Activated T-cell treated with anti-CD3 and anti-CD28 coated beads, Interleukin-2, amount 50 U/mL, for 48 hours (primary cell): ENCODE measurements around the gene UFSP2.

Experiments used
- DNase-seq, 2 experiments: peaks; one replicate each; pipeline ENCODE4 v3.0.0-alpha.2; 2020

UFSP2 gene

GRCh38 chr4:185424905-185425646 is 688 bp downstream of the UFSP2 start:
- peak; percentile 20 to 25 for DNase-seq

DNA sequence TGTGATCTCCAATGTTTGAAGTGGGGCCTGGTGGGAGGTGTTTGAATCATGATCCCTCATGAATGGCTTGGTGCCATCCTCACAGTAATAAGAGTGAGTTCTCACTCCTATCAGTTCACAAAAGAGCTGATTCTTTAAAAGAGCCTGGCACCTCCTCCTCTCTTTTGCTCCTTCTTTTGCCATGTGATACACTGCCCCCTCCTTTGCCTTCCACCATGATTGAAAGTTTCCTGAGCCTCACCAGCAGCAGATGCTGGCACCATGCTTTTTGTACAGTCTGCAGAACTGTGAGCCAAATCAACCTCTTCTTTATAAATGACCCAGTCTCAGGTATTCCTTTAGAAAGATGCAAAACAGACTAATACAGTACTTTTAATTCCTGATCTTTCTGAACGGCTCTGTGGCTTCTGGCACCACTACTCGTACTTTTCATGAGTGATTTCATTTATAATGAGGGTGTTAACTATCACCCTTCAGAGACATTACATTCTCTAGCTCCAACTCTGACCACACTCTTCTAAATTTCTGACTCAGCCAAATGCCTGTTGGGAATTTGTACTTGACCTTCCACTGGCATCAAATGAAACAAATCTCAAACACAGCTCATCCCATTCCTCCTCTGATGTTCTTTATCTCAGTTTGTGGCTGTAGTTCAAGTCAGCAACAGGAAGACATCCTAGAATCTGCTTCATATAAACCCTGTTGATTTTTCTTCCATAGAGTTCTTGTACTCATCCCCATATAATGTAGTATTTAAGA is 4.2 kb downstream of the UFSP2 start:
- DNase-seq, result no peak

- DNase-seq, result no peak
These were observed 8.8 kb downstream of the UFSP2 start for GRCh38 chr4:185416955-185417354.

- no peak for DNase-seq
These were observed 13.4 kb downstream of the UFSP2 start for GRCh38 chr4:185412412-185412811.

GRCh38 chr4:185411849-185412248 is 13.9 kb downstream of the UFSP2 start:
- DNase-seq, result no peak

GRCh38 chr4:185408432-185408831 is 17.3 kb downstream of the UFSP2 start:
- DNase-seq, result no peak

- DNase-seq, result no peak
These were observed 20.3 kb downstream of the UFSP2 start for GRCh38 chr4:185405296-185405999.

DNA sequence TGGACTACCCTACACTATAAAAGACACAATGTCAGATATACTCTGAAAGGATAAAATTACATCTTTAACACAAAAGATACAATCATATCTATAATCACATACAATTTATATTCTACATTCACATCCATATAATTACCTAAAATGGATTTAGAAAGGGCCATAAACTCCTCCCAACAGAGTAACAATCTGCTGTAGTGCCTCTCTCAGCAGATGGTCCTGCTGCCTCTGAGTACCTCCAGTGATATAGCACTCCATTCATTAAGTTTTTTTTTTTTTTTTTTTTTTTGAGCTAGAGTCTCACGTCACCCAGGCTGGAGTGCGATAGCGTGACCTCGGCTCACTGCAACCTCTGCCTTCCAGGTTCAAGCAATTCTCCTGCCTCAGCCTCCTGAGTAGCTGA is 21.7 kb downstream of the UFSP2 start:
- DNase-seq, result no peak

DNA sequence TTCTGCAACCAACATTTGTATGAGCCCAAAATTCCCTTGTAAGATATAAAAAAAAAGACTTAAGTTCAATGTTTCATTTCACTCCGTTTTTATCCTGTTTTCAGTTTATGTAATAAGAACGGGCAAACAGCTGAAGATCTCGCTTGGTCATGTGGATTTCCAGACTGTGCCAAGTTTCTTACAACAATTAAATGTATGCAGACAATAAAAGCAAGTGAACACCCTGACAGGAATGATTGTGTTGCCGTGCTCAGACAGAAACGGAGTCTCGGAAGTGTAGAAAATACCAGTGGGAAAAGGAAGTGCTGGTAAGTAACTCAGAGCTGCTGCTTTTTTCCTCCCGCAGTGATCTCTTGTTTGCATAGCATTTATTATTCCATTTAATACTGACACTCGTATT is 26.3 kb downstream of the UFSP2 start:
- no peak for DNase-seq

DNA sequence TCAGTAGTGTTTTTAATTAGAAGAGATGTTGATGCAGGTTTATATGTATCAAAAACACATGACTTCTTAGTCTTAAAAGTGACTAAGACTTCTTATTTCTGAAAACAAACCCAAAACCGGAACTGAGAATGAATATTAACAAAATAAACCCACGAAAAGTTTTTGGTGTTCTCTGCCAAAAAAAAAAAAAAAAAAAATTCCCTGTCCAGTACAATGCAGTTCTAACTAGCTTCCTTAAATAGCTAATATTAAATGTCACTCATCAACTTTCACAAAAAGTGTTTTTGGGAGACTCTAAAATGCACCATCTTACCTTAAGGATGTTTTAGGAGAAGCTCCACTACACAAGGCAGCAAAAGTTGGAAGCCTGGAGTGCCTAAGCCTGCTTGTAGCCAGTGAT is 27.1 kb downstream of the UFSP2 start:
- no peak for DNase-seq

DNA sequence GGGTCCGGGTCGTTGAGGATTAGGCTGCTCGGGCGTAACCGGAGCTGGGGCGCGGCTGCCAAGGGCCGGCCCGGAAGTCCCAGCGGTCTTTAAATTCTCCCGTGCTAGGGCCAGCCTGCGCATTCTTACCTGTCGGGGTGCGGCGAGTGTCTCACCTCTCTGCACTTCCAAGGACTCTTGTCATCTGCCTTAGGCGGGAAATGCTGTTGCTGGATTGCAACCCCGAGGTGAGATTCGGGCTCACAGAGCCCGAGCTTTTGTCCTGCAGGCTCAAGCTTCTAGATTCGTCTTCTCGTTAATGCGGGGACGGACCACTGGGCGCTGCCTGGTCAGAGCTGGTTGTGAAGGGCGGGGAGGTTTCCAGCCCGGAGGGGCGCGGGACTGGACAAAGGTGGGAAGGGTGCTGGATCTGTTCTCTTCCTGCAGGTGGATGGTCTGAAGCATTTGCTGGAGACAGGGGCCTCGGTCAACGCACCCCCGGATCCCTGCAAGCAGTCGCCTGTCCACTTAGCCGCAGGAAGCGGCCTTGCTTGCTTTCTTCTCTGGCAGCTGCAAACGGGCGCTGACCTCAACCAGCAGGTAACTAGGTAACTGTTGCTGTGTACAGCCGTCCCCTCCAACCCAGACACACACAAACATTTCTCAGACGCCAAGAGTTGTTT is 28.9 kb downstream of the UFSP2 start, which contains the start of gene ANKRD37:
ANKRD37 (plus strand) TSS at position 118 of the 662 bp plus-strand sequence; CDS start at position 201, 83 bp downstream.
- DNase-seq, result no peak

GRCh38 chr4:185395956-185396723 is 29.6 kb downstream of the UFSP2 start:
- DNase-seq, result peak; percentile 99

GRCh38 chr4:185395238-185395955 is 30.4 kb downstream of the UFSP2 start, which contains the start of gene LRP2BP:
TSS of gene LRP2BP (minus strand) at chr4:185395924. CDS start at chr4:185378186, 17,738 bp downstream.
- no peak for DNase-seq

- DNase-seq, result no peak
These were observed 31.1 kb downstream of the UFSP2 start for GRCh38 chr4:185394568-185395237.

GRCh38 chr4:185392156-185392555 is 33.6 kb downstream of the UFSP2 start:
- no peak for DNase-seq

DNA sequence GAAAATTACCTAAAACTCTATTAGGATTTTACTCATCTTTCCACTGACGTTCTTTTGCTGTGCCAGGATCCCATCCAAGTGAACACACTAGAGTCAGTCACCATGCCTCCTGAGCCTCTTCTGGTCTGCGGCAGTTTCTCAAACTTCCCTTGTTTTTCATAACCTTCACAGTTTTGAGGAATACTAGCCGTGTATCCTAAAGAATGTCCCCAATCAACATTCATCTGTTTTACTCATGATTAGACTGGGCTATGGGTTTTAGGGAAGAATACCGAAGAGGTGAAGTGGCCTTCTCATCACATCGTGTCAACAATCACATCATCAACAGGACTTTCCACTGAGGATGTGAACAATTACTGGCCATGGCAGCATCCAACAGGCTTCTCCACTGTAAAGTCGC is 34.8 kb downstream of the UFSP2 start:
- DNase-seq, result no peak

- DNase-seq, result no peak
These were observed 37.8 kb downstream of the UFSP2 start for GRCh38 chr4:185387957-185388356.

- DNase-seq, result no peak
These were observed 40.8 kb downstream of the UFSP2 start for GRCh38 chr4:185384930-185385331.

DNA sequence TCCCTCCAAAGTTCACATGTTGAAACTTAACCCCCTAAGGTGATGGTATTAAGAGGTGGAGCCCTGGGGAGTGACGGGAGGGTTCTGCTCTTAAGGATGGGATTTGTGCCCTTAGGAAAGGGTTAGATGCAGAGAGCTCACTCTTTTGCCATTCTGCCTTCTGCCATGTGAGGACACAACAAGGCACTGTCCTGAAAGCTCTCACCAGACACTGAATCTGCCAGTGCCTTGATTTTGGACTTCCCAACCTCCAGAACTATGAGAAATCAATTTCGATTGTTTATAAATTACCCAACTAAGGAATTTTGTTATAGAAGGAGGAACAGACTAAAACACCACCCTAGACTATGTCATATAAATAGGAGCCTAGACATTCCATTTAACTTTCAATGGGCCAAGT is 41.7 kb downstream of the UFSP2 start:
- DNase-seq, result no peak

DNA sequence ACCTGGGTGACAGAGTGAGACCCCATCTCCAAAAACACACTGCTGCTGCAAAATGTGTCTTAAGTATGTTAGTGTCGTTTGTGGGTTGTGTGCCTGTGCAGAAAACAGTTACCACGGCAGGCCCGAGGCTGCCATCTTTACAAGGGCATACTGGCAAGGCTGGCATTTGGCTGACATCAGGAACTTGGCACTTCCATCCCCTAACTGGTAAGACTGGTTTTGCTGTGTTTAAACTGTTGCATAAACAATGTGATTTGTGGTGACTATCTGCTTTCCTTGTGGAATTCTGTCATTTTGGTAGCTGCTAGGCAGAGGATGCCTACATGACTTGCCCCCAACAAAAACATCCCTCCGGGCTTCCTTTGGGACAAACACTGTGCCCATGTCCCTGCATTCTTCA is 42.3 kb downstream of the UFSP2 start:
- DNase-seq, result no peak

DNA sequence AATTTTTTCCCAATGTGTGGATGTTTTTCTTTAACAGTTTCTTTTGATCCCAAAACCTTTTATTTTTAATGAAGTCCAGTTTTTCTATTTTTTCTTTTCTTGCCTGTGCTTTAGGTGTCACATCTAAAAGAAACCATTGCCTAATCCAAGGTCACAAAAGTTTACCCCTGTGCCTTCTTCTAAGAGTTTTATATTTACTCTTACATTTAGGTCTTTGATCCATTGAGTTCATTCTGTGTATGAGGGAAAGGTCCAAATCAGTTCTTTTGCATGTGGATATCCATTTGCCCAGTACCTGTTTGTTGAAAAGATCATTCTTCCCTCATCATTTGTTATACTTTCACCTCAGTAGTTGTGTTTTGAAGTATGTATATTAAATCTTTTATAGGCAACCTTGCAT is 43.0 kb downstream of the UFSP2 start:
- no peak for DNase-seq
